ENCODE results near the gene ZFHX3. TPM values are rescaled to one million over a fixed set of nuclear protein-coding genes. Genes with fewer than 3 reads are reported as not detected.
A peak's percentile ranks its signal among the peaks of the same experiment; 100 is the strongest.

ZFHX3 gene
- total RNA-seq, 2 experiments from 2014 or later: 0.63 to 0.64 TPM

DNA sequence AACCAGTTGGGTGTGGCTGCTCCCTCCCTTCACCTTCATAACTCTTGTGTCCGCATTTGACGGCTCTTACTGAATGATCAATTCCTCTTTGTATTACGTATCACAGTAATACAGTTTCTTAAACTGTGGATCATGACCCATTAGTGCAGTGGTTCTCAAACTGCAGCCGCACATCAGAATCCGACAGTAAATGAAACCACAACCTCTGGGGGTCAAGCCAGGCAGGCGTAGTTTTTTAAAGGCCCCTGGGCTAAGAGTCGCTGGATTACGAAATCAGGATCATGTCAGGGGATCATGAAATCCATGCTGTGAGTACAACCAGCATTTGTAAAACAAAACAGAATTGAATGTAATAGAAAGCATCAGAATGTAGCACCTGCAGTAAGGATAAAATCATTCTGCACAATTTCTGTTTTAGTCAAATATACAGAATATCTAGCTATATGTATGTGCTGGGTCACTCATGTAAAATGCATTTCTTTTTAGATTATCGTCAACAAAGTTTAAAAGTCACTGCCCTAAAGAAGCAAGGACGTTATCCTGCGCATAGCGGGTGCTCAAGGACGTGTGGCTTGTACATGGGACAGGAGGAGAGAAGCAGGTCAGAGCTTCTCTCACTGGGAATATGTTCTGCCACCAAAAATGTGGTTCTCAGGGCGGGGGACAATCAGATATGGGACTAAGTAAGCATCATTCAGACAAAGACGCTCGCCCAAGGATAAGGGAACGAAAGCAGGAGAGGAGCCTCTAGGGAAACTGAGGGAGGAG is 113.1 kb downstream of the ZFHX3 start:
- ATAC-seq (ENCODE audit: poor library complexity): no peak
- Histone ChIP-seq H3K36me3 (ENCODE audit: insufficient read depth, low read length) (no peaks in the 10 kb centered on the region), H3K4me1 (ENCODE audit: insufficient read depth, low read length) (peaks cover 3% of the 10 kb centered on the region), H3K9me3 (ENCODE audit: control insufficient read depth in 1 of 2, insufficient read depth in 1 of 2, low read length in 2 of 2) (peaks cover 0 to 4% of the 10 kb centered on the region in 2 experiments), H3K27ac (ENCODE audit: low read depth in 1 of 2, low read length in 2 of 2) (no peak overlapping the region), H3K4me3 (ENCODE audit: low read length) (no peak overlapping the region), H3K27me3 (ENCODE audit: control insufficient read depth in 1 of 2, insufficient read depth in 2 of 2, low read length in 2 of 2) (no peaks in the 10 kb centered on the region)
- Mint-ChIP-seq H3K27ac (no peak overlapping the region), H3K27me3 (no peaks in the 10 kb centered on the region), H3K4me3 (no peak overlapping the region), H3K9me3 (no peaks in the 10 kb centered on the region), H3K4me1 (ENCODE audit: low read depth) (peaks cover 6% of the 10 kb centered on the region), H3K36me3 (ENCODE audit: low read depth) (no peaks in the 10 kb centered on the region)
- ChIA-PET POLR2A (no interaction called here), CTCF (no interaction called here)
- no peak for TF ChIP-seq CTCF (IDR thresholded peaks at IDR 0.05)
- intact Hi-C loops (cut with DNase I, micrococcal nuclease): no loop called here
- no peak for DNase-seq

GRCh38 chr16:72932677-72933335 is 115.1 kb downstream of the ZFHX3 start:
- H3K4me3 ChIP-seq (ENCODE audit: low read length): no peak overlapping the region
- no peak overlapping the region for H3K27ac ChIP-seq (ENCODE audit: low read depth in 1 of 2, low read length in 2 of 2)
- CTCF ChIA-PET: interaction anchor here (0.7 kb wide), 1 partner anchor 169 kb away, joined by 3 read pairs; no protein-coding TSS in a partner anchor
- no peaks in the 10 kb centered on the region for H3K27me3 Mint-ChIP-seq
- no peak overlapping the region for H3K27ac Mint-ChIP-seq
- ATAC-seq (ENCODE audit: poor library complexity) (no peak), DNase-seq (no peak)
- intact Hi-C loops (cut with DNase I, micrococcal nuclease): no loop called here
- no peak overlapping the region for H3K4me3 Mint-ChIP-seq
- no peaks in the 10 kb centered on the region for H3K36me3 Mint-ChIP-seq (ENCODE audit: low read depth)
- POLR2A ChIA-PET: no interaction called here
- no peaks in the 10 kb centered on the region for H3K27me3 ChIP-seq (ENCODE audit: control insufficient read depth in 1 of 2, insufficient read depth in 2 of 2, low read length in 2 of 2)
- H3K4me1 Mint-ChIP-seq (ENCODE audit: low read depth): peaks cover 6% of the 10 kb centered on the region
- no peak for TF ChIP-seq CTCF (IDR thresholded peaks at IDR 0.05)
- no peaks in the 10 kb centered on the region for H3K9me3 Mint-ChIP-seq
- H3K36me3 ChIP-seq (ENCODE audit: insufficient read depth, low read length): no peaks in the 10 kb centered on the region
- H3K9me3 ChIP-seq (ENCODE audit: control insufficient read depth in 1 of 2, insufficient read depth in 1 of 2, low read length in 2 of 2): peaks cover 0 to 11% of the 10 kb centered on the region in 2 experiments
- peaks cover 3% of the 10 kb centered on the region for H3K4me1 ChIP-seq (ENCODE audit: insufficient read depth, low read length)

DNA sequence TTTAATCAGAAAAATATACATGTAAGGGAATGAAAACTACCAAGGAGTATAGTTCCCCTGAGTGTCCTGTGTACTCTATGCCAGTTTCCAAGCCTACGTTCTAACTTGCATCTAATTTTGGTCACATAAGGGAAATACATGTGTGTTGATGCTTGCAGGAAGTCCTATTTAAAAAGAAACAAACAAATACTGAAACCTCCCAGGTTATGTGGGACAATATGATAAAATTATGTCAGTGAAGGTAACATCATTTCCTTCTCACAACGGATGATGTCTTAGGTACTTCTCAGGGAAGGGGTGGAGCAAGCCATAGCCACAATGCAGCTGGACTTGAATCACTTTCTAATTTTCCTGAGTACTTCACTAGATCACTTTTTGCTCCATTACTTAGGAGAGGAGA is 115.9 kb downstream of the ZFHX3 start:
- no peak overlapping the region for H3K27ac Mint-ChIP-seq
- no peaks in the 10 kb centered on the region for H3K27me3 Mint-ChIP-seq
- H3K4me3 Mint-ChIP-seq: no peak overlapping the region
- Histone ChIP-seq H3K4me3 (ENCODE audit: low read length) (no peak overlapping the region), H3K4me1 (ENCODE audit: insufficient read depth, low read length) (peaks cover 3% of the 10 kb centered on the region), H3K9me3 (ENCODE audit: control insufficient read depth in 1 of 2, insufficient read depth in 1 of 2, low read length in 2 of 2) (peaks cover 0 to 6% of the 10 kb centered on the region in 2 experiments), H3K36me3 (ENCODE audit: insufficient read depth, low read length) (no peaks in the 10 kb centered on the region), H3K27ac (ENCODE audit: low read depth in 1 of 2, low read length in 2 of 2) (no peak overlapping the region), H3K27me3 (ENCODE audit: control insufficient read depth in 1 of 2, insufficient read depth in 2 of 2, low read length in 2 of 2) (no peaks in the 10 kb centered on the region)
- CTCF ChIA-PET: interaction anchor here (0.6 kb wide), 1 partner anchor 435 kb away, joined by 3 read pairs; no protein-coding TSS in a partner anchor
- intact Hi-C loops (cut with DNase I, micrococcal nuclease): no loop called here
- peaks cover 6% of the 10 kb centered on the region for H3K4me1 Mint-ChIP-seq (ENCODE audit: low read depth)
- H3K36me3 Mint-ChIP-seq (ENCODE audit: low read depth): no peaks in the 10 kb centered on the region
- no peak for TF ChIP-seq CTCF (IDR thresholded peaks at IDR 0.05)
- peak in 3 of 14 experiments; percentile 25 to 43 (median 30) for DNase-seq
- ATAC-seq (ENCODE audit: poor library complexity): no peak
- H3K9me3 Mint-ChIP-seq: no peaks in the 10 kb centered on the region
- POLR2A ChIA-PET: no interaction called here

All from CD4-positive, alpha-beta T cell (primary cell).